Measurements from ENCODE around the gene OR7G1.
A peak's percentile ranks its signal among the peaks of the same experiment; 100 is the strongest.

Gene OR7G1, protein sequence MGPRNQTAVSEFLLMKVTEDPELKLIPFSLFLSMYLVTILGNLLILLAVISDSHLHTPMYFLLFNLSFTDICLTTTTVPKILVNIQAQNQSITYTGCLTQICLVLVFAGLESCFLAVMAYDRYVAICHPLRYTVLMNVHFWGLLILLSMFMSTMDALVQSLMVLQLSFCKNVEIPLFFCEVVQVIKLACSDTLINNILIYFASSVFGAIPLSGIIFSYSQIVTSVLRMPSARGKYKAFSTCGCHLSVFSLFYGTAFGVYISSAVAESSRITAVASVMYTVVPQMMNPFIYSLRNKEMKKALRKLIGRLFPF

GRCh38 chr19:9115307-9115813 lies at the start of gene OR7G1:
Gene OR7G1, minus strand, starts transcription at chr19:9115763. Its CDS starts 0 bp downstream, at chr19:9115763.
- DNase-seq = no peak

GRCh38 chr19:9165261-9165660 lies 49.7 kb upstream of the OR7G1 start:
- no peak for DNase-seq

GRCh38 chr19:9161427-9161826 lies 45.9 kb upstream of the OR7G1 start:
- DNase-seq = no peak

DNA sequence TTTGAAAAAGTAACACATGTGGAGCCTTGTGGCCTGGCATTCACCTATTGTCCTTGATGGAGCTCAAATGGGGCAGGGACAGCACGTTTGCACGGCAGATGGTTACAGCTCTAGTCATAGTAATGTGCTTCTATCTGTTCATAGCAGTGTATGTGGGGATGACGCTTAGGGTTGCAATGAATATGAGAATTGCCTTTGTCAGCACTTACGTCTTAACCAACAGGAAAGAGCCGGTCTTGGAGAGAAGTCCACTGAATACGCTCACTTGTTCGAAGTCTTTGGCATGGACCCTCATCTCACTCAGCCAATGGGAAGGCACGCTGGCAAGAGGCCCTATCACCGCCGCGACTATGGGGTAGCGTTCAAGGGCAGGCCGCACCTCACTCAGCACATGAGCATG lies 44.3 kb upstream of the OR7G1 start:
- no peak for DNase-seq

GRCh38 chr19:9156304-9156703 lies 40.7 kb upstream of the OR7G1 start:
- DNase-seq = no peak

DNA sequence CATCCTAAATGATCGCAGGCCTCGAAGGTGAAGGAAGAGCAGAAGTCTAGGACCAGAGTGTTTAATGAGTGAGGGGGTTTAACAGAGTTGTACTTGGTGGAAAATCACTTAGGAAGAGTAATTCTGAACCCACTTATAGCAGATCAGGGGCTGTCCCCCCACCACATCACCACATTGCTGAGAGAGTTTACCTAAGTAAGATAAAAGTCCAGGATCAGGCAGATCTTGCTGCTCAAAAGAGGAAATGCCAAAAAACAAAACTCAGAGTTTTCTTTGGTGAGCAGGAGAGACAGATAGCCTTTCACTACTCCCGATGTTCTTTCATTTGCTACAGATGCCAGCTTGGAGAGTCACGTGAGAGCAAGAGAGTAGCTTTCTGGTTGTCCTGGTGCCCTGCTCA lies 40.0 kb upstream of the OR7G1 start:
- no peak for DNase-seq

DNA sequence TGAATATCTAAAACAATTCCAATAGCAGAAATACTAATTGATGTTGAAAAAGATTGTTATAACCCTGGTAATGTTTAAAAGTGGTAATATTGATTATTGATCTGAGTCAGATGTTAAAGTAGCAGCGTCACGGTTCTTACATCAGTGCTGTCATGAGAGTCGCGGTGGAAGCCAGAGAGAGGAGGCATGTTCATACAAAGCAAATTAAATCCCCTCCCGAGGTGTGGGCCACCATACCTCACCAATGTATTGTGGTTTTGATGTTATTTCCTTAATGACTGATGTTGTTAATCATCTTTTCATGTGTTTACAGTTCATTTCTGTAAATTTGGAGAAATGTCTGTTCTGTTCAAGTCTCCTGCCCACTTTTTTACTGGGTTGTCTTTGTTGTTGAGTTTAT lies 35.8 kb upstream of the OR7G1 start:
- DNase-seq = no peak

DNA sequence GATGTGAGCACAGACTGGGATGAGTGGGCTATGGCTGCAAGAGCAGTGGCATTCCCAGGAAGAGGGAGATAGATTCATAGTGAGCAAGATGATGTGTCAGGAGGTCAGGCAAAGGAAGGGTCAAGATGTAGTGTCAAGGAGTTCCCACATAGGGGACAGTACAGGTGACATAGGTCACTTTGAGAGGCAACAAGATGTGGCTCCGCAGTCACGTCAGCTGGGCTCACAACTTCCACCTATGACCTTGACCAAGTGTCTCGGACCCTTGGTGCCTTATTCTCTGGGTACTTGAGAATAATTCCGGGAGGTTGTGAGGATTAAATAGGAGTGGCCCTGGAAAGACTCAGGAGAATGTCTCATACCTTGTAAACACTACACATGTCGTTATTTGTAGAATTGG lies 35.1 kb upstream of the OR7G1 start:
- no peak for DNase-seq

GRCh38 chr19:9149997-9150396 lies 34.4 kb upstream of the OR7G1 start:
- DNase-seq = no peak

DNA sequence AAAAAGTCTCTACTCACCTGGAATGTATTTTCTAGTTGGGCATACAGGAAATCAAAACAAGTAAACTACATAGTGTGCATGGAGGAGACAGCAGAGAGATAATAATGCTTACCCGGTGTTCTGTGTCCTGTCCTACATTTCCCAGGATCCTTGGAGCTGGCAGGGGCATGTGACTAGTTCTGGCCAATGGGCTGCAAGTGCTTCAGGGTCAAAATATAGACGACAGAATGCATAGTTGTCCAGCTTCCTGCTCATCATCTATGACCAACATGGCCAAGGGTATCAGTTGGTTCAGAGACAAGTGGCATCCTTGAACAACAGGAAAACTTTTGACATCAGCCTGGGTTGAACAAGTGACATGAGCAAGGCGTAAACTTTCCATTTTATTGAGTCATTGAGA lies 33.1 kb upstream of the OR7G1 start:
- DNase-seq = no peak

GRCh38 chr19:9146882-9147281 lies 31.3 kb upstream of the OR7G1 start:
- no peak for DNase-seq

DNA sequence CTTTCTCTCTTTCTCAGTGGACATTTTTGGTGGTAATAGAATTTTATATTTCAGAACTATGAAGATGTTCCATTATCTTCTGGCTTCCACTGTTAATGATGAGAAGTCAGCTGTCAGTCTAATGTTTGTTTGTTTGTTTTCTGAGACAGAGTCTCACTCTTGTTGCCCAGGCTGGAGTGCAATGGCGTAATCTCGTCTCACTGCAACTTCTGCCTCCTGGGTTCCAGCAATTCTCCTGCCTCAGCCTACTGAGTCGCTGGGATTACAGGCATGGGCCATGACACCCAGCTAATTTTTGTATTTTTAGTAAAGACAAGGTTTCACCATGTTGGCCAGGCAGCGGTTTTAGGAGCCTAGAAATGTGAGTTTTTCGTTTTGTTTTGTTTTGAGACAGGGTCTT lies 29.4 kb upstream of the OR7G1 start:
- no peak for DNase-seq

- DNase-seq = peak; percentile 81
Measured at GRCh38 chr19:9140159-9140874, 24.8 kb upstream of the OR7G1 start, which contains the start of gene ZNF317. Gene ZNF317, plus strand, starts transcription at chr19:9140397. Its CDS starts 15,620 bp downstream, at chr19:9156017.

DNA sequence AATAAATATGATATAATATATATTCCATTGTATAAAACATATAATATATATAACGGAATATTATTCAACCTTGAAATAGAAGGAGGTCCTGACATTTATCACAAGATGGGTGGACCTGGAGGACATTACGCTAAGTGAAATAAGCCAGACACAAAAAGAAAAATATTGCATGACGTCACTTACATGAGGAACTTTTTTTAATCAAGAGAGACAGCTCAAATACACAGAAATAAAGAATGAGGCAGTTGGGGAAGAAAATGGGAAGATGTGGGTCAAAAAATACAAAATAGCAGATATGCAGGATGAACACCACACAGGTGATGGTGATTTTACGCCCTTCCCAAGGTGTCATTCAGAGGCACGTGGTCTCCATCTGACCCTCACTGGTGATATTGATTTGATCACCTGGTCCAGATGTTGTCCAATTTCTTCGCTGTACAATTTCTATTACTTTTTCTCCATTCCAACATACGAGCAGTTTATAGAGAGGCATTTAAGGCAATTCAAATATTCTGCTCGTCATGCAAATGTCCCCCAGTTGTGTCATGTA lies 24.1 kb upstream of the OR7G1 start:
- no peak for DNase-seq

DNA sequence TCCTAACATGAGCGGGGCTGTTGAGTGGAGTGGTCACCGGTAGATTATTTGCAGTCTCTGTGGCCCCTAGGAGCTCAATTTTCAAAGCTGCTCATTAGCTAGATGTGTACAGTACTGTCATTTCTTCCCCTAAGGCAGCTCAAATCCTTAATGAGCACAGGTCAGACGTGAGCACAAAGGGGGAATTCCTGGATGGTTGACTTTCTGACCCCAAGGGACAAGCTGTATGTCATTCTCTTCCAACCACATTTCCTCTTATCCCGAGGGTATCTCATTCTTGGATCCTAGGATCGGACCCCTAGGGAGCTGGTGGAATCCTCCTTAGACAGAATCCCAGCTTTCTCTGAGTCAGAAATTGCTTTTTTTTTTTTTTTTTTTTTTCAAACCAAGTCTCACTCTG lies 16.9 kb upstream of the OR7G1 start:
- no peak for DNase-seq

DNA sequence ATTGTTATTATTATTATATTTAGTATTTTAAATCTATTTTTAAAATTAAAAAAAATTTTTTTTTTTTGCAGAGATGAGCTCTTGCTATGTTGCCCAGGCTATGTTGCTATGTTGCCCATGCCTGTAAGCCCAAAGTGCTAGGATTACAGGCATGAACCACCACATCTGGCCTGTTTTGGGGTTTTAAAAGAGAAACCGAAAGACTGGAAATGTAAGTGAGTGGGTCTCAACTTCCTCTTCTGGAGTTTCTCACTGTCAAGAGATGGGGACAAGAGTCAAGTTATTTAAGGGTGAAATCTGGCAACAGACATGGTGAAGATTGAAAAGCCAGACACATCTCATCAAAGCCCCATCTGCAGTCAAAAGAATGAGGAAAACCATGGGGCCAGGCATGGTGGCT lies 15.4 kb upstream of the OR7G1 start:
- no peak for DNase-seq

DNA sequence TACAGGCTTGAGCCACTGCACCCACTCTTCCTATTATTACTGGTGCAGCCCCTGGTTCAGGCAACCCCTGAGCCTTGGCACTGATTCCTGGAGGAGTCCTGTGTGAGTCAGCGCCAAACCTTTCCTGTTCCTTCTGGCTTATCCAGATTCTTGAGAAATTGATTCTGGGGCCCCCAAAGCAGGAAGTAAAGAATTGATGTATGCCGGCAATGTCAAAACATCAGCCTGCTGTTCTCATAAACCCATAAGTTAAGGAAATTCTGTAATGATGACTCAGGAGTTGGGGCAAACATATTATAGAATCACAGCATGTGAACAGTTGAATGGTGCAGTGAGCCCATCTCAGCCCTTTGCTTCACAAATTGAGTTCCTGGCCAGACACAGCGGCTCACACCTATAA lies 12.6 kb upstream of the OR7G1 start:
- no peak for DNase-seq

GRCh38 chr19:9126900-9127405 lies 11.4 kb upstream of the OR7G1 start, which contains the start of gene OR7G3:
Gene OR7G3, minus strand, starts transcription at chr19:9126950. Its CDS starts 0 bp downstream, at chr19:9126950.
- DNase-seq = no peak

- no peak for DNase-seq
Measured at GRCh38 chr19:9116547-9116946, 984 bp upstream of the OR7G1 start.

DNA sequence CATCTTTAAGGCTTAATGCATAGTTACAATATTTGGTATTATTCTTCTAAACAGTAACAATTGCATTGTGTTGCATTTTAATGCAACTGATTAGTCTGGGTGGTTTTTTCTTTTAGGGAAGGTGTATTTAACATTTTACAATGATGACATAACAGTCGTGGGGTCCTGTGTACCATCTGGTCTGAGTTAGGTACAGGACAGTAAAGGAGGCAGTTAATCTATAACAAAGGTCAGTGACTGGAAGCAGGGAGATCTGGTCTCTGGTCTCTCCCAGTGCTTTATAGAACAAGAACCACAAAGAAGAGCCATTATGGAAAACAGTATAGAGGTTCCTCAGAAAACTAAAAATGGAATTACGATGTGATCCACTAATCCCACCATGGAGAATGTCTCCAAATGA lies 5.6 kb downstream of the OR7G1 start:
- DNase-seq = no peak

DNA sequence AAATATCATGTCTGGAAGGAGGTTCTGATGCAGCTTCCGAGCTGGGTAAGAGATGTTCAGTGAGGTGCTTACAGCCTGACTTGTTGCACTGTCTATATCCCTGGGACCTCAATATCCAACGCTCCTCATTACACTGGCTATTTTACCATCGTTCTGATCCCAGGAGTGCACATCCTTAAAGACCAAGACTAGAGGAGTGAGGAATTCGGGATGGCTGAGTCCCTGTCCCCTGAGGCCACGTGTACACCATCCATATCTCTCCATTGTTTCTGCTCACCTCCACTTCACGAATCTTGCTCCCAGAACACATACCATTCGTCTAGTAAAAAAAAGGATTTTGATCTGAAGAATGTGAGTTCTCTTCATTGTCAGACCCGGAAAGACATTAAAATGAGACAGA lies 8.2 kb downstream of the OR7G1 start, which contains the start of gene OR7G2:
TSS of gene OR7G2 (minus strand) at position 101 of the 400 bp plus-strand sequence. CDS start 4,232 bp downstream, outside the sequence.
- DNase-seq = no peak

GRCh38 chr19:9086761-9087160 lies 28.8 kb downstream of the OR7G1 start, which contains the start of gene OR1M1:
Gene OR1M1, plus strand, starts transcription at chr19:9087061. Its CDS starts 6,184 bp downstream, at chr19:9093245.
- no peak for DNase-seq

GRCh38 chr19:9078651-9079050 lies 36.9 kb downstream of the OR7G1 start:
- no peak for DNase-seq

Data from activated CD4-positive, alpha-beta T cell treated with anti-CD3 and anti-CD28 coated beads for 1 hour (primary cell).